COLO829 (cell line): ENCODE data around the gene KCNAB2.

Experiments
- DNase-seq: peaks from one replicate; pipeline ENCODE4 v3.0.0; 2012; ENCODE audit warnings: low spot score

KCNAB2 gene

GRCh38 chr1:6130596-6130995 is 84.9 kb downstream of the KCNAB2 start:
- DNase-seq = no peak

- no peak for DNase-seq
These were observed 85.9 kb downstream of the KCNAB2 start for GRCh38 chr1:6131561-6131960.

- DNase-seq = no peak
These were observed 87.6 kb downstream of the KCNAB2 start for GRCh38 chr1:6133146-6133895.

GRCh38 chr1:6134206-6134605 is 88.5 kb downstream of the KCNAB2 start:
- no peak for DNase-seq

- DNase-seq = no peak
These were observed 89.2 kb downstream of the KCNAB2 start for GRCh38 chr1:6134741-6135510.

GRCh38 chr1:6136516-6137220 is 91.0 kb downstream of the KCNAB2 start:
- no peak for DNase-seq

- no peak for DNase-seq
These were observed 92.1 kb downstream of the KCNAB2 start for GRCh38 chr1:6137758-6138157.

GRCh38 chr1:6140413-6140812 is 94.7 kb downstream of the KCNAB2 start:
- no peak for DNase-seq

GRCh38 chr1:6141592-6141991 is 95.9 kb downstream of the KCNAB2 start:
- DNase-seq = no peak

GRCh38 chr1:6142036-6142621 is 96.4 kb downstream of the KCNAB2 start:
- DNase-seq = no peak

- DNase-seq = no peak
These were observed 97.0 kb downstream of the KCNAB2 start for GRCh38 chr1:6142734-6143133.

GRCh38 chr1:6143395-6143794 is 97.7 kb downstream of the KCNAB2 start:
- DNase-seq = no peak

- no peak for DNase-seq
These were observed 98.5 kb downstream of the KCNAB2 start for GRCh38 chr1:6144175-6144574.

GRCh38 chr1:6144647-6145395 is 99.1 kb downstream of the KCNAB2 start:
- DNase-seq = no peak

GRCh38 chr1:6145396-6145750 is 99.7 kb downstream of the KCNAB2 start:
- DNase-seq = no peak

- DNase-seq = no peak
These were observed 100.2 kb downstream of the KCNAB2 start for GRCh38 chr1:6145864-6146410.

- DNase-seq = peak; percentile 52
These were observed 103.0 kb downstream of the KCNAB2 start for GRCh38 chr1:6148497-6149241.

GRCh38 chr1:6149597-6149996 is 103.9 kb downstream of the KCNAB2 start:
- no peak for DNase-seq

GRCh38 chr1:6150006-6150938 is 104.6 kb downstream of the KCNAB2 start:
- no peak for DNase-seq
